Choroid plexus epithelial cell (primary cell): ENCODE data around the gene IL15.

ENCODE experiments used
- DNase-seq: peaks from one replicate; pipeline ENCODE4 v3.0.0-alpha.2; 2010; ENCODE audit warnings: low read depth
- H3K4me3 ChIP-seq: 2 replicates; pipeline ENCODE4 v1.5.1; 2011; ENCODE audit warnings: low read depth, mild to moderate bottlenecking, control low read depth, low read length, moderate library complexity
- CTCF ChIP-seq: conservative IDR thresholded peaks from 2 replicates; pipeline ENCODE4 v1.5.1; 2011; ENCODE audit warnings: low read depth, mild to moderate bottlenecking, control low read depth, inconsistent platforms, low read length, moderate library complexity

IL15 gene

DNA sequence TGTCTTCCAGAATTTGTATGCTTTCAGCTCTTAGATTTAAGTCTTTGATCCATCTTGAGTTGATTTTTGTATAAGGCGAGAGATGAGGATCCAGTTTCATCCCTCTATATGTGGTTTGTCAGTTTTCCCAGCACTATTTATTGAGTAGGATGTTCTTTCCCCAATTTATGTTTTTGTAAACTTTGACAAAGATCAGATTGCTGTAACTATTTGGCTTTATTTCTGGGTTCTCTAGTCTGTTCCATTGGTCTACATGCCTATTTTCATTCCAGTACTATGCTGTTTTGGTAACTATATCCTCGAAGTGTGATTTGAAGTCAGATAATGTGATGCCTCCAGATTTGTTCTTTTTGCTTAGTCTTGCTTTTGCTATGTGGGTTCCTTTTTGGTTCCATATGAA, 60.7 kb downstream of the IL15 start:
- no peak for DNase-seq
- no peak for TF ChIP-seq CTCF
- H3K4me3 ChIP-seq, result no peak overlapping the region

- H3K4me3 ChIP-seq, result no peak overlapping the region
- DNase-seq, result peak; percentile 70
- TF ChIP-seq CTCF, result peak; percentile 3
Measured at GRCh38 chr4:141702472-141703182, 66.2 kb downstream of the IL15 start.

DNA sequence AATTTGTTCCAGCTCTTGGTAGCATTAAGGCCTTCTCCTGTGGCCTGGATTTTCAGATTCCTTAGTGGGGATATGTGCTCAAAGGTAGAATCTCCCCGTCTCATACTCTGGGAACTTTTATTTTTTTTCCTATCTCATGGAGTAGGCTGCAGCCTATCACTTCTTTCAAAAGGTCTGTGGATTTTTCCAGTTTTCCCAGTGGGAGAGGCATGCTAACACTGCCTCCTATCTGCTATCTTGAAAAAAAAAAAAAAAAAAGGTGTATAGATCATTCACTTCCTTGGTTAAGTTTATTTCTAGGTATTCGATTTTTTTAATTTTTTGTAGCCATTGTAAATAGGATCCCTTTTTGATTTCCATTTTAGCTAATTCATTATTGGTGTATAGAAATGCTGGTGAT, 67.1 kb downstream of the IL15 start:
- no peak for DNase-seq
- TF ChIP-seq CTCF, result peak; percentile 22
- H3K4me3 ChIP-seq, result no peak overlapping the region

- DNase-seq, result no peak
- no peak overlapping the region for H3K4me3 ChIP-seq
- no peak for TF ChIP-seq CTCF
Measured at GRCh38 chr4:141705048-141705746, 68.8 kb downstream of the IL15 start.

DNA sequence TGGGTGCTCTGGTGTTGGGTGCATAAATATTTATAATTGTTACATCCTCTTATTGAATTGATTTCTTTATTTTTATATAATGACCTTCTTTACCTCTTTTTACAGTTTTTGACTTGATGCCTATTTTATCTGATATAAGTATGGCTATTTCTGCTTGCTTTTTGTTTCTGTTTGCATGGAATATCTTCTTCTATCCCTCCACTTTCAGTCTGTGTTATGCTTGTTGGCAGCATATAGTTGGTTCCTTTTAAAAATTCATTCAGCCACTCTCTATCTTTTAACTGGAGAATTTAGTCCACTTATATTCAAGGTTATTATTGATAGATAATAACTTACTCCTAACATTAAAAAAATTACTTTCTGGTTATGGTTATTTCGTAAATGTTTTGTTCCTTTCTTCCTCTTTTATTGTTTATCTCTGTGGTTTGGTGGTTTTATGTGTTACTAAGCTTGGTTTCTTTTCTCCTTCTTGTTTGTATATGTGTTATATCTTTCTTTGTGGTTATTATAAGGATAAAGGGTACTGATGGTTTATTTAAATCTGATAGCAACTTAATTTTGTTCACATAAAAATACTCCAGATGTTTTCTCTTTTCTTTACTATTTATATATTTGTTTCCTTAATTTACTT, 69.5 kb downstream of the IL15 start:
- TF ChIP-seq CTCF, result no peak
- no peak overlapping the region for H3K4me3 ChIP-seq
- DNase-seq, result no peak

GRCh38 chr4:141706445-141706844, 70.1 kb downstream of the IL15 start:
- no peak for TF ChIP-seq CTCF
- H3K4me3 ChIP-seq, result no peak overlapping the region
- DNase-seq, result no peak
